ENCODE data around the gene FAXC.

DNA sequence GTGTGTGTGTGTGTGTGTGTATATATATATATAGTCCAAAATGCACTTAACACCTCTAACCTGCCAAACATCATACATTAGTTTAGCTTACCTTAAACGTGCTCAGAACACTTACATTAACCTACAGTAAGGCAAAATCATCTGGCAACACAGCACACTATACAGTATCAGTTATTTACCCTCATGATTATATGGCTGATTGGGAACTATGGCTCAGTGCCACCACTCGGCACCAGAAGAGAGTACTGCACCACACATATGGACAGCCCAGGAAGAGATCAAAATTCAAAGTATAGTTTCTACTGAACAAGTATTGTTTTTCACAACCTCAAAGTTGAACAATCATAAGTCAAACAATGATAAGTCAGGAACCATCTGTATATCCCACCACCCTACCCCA is 59.8 kb downstream of the FAXC start:
- TF ChIP-seq EZH2phosphoT487 (IDR thresholded peaks at IDR 0.05; ENCODE audit: low read length), result no peak
- TF ChIP-seq, protein P1, sequence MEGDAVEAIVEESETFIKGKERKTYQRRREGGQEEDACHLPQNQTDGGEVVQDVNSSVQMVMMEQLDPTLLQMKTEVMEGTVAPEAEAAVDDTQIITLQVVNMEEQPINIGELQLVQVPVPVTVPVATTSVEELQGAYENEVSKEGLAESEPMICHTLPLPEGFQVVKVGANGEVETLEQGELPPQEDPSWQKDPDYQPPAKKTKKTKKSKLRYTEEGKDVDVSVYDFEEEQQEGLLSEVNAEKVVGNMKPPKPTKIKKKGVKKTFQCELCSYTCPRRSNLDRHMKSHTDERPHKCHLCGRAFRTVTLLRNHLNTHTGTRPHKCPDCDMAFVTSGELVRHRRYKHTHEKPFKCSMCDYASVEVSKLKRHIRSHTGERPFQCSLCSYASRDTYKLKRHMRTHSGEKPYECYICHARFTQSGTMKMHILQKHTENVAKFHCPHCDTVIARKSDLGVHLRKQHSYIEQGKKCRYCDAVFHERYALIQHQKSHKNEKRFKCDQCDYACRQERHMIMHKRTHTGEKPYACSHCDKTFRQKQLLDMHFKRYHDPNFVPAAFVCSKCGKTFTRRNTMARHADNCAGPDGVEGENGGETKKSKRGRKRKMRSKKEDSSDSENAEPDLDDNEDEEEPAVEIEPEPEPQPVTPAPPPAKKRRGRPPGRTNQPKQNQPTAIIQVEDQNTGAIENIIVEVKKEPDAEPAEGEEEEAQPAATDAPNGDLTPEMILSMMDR (IDR thresholded peaks at IDR 0.05; ENCODE audit: low read length), result no peak
